Measurements from ENCODE around the gene TSPAN31. TPM values are rescaled to one million over a fixed set of nuclear protein-coding genes. Genes with fewer than 3 reads are reported as not detected.

The TSPAN31 gene
- polyA plus RNA-seq, 1 donor (not counting 4 experiments of a cell fraction or from before 2014, with no cell fraction given) = 47.7 TPM

GRCh38 chr12:57756406-57757341, 11.8 kb downstream of the TSPAN31 start:
- H3K36me3 ChIP-seq (ENCODE audit: control insufficient read depth in 2 of 2, extremely low read depth in 1 of 2, insufficient read depth in 2 of 2, low read length in 2 of 2) = peaks cover 21 to 27% of the 10 kb centered on the region in 2 experiments
- H3K27me3 ChIP-seq (ENCODE audit: control insufficient read depth, extremely low read depth, insufficient read depth, low read length) = no peaks in the 10 kb centered on the region
- peaks cover 7% of the 10 kb centered on the region for H4K20me1 ChIP-seq (ENCODE audit: control insufficient read depth, extremely low read depth, insufficient read depth, low read length)
- H3K79me2 ChIP-seq (ENCODE audit: control insufficient read depth, insufficient read depth, low read length) = peaks cover 3% of the 10 kb centered on the region
- peaks cover 29% of the 10 kb centered on the region for H3K4me1 ChIP-seq (ENCODE audit: control insufficient read depth, extremely low read depth, insufficient read depth, low read length)
- peak overlapping the region; percentile 58 for H3K9ac ChIP-seq (ENCODE audit: control insufficient read depth, extremely low read depth, insufficient read depth, low read length)
- dilution Hi-C loops (cut with MboI; ENCODE audit: extremely low pct_ligation_motif_present, low sequenced_read_pairs) = no loop called here
- H3K9me1 ChIP-seq (ENCODE audit: control insufficient read depth, extremely low read depth, insufficient read depth, low read length) = no peaks in the 10 kb centered on the region
- no peaks in the 10 kb centered on the region for H3K9me3 ChIP-seq (ENCODE audit: control insufficient read depth, low read depth, low read length)
- peak; percentile 71 to 88 (median 86) for TF ChIP-seq CTCF (optimal IDR thresholded peaks at IDR 0.05 in 1 of 3, IDR thresholded peaks at IDR 0.05 in 1 of 3, conservative IDR thresholded peaks at IDR 0.05 in 1 of 3; ENCODE audit: extremely low read depth in 1 of 3, insufficient read depth in 2 of 3, low read length in 3 of 3)
- no peak for TF ChIP-seq EZH2 (IDR thresholded peaks at IDR 0.05; ENCODE audit: low read length)
- FAIRE-seq (no peak), DNase-seq (ENCODE audit: low read depth, low spot score) (no peak)
- no peak overlapping the region for H2AFZ ChIP-seq (ENCODE audit: control insufficient read depth, low read length)
- H3K4me2 ChIP-seq (ENCODE audit: control insufficient read depth, extremely low read depth, insufficient read depth, low read depth, low read length) = peak overlapping the region; percentile 78
- no peak overlapping the region for H3K27ac ChIP-seq (ENCODE audit: control insufficient read depth, insufficient read depth, low read length)
- peak overlapping the region; percentile 56 to 73 (median 69) for H3K4me3 ChIP-seq (ENCODE audit: control insufficient read depth in 2 of 3, extremely low read depth in 1 of 3, insufficient read depth in 2 of 3, low read depth in 1 of 3, low read length in 3 of 3)

DNA sequence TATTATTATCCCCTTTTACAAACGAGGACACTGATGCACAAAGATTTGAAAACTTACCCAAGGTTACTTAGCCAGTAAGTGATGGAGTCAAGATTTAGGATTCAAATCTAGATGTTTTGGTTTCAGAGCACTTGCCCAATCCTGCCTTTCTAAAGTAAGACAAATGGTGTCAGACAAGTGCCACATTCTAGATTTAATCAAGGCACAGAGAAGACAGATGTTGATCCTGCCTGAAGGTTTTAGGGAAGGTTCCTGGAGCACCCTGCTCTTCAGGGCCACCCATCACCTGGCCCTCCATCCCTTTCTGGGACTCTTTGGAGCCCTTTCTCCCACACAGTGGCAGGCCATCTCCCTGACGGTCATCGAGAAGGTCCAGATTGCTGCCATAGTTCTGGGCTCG, 12.9 kb downstream of the TSPAN31 start:
- H3K4me1 ChIP-seq (ENCODE audit: control insufficient read depth, extremely low read depth, insufficient read depth, low read length) = peaks cover 29% of the 10 kb centered on the region
- H3K27ac ChIP-seq (ENCODE audit: control insufficient read depth, insufficient read depth, low read length) = no peak overlapping the region
- H3K4me3 ChIP-seq (ENCODE audit: control insufficient read depth in 2 of 3, extremely low read depth in 1 of 3, insufficient read depth in 2 of 3, low read depth in 1 of 3, low read length in 3 of 3) = no peak overlapping the region
- no peaks in the 10 kb centered on the region for H3K9me1 ChIP-seq (ENCODE audit: control insufficient read depth, extremely low read depth, insufficient read depth, low read length)
- dilution Hi-C loops (cut with MboI; ENCODE audit: extremely low pct_ligation_motif_present, low sequenced_read_pairs) = no loop called here
- no peak overlapping the region for H3K9ac ChIP-seq (ENCODE audit: control insufficient read depth, extremely low read depth, insufficient read depth, low read length)
- H2AFZ ChIP-seq (ENCODE audit: control insufficient read depth, low read length) = no peak overlapping the region
- no peaks in the 10 kb centered on the region for H3K27me3 ChIP-seq (ENCODE audit: control insufficient read depth, extremely low read depth, insufficient read depth, low read length)
- no peaks in the 10 kb centered on the region for H3K9me3 ChIP-seq (ENCODE audit: control insufficient read depth, low read depth, low read length)
- no peak for TF ChIP-seq EZH2 (IDR thresholded peaks at IDR 0.05; ENCODE audit: low read length)
- no peak for TF ChIP-seq CTCF (optimal IDR thresholded peaks at IDR 0.05 in 1 of 3, IDR thresholded peaks at IDR 0.05 in 1 of 3, conservative IDR thresholded peaks at IDR 0.05 in 1 of 3; ENCODE audit: extremely low read depth in 1 of 3, insufficient read depth in 2 of 3, low read length in 3 of 3)
- FAIRE-seq (no peak), DNase-seq (ENCODE audit: low read depth, low spot score) (no peak)
- H3K4me2 ChIP-seq (ENCODE audit: control insufficient read depth, extremely low read depth, insufficient read depth, low read depth, low read length) = no peak overlapping the region
- peaks cover 4% of the 10 kb centered on the region for H3K79me2 ChIP-seq (ENCODE audit: control insufficient read depth, insufficient read depth, low read length)
- peaks cover 7% of the 10 kb centered on the region for H4K20me1 ChIP-seq (ENCODE audit: control insufficient read depth, extremely low read depth, insufficient read depth, low read length)
- H3K36me3 ChIP-seq (ENCODE audit: control insufficient read depth in 2 of 2, extremely low read depth in 1 of 2, insufficient read depth in 2 of 2, low read length in 2 of 2) = peaks cover 25 to 37% of the 10 kb centered on the region in 2 experiments

All from keratinocyte (primary cell).